ENCODE data around the gene NPDC1. TPM values are rescaled to one million over a fixed set of nuclear protein-coding genes. Genes with fewer than 3 reads are reported as not detected.

NPDC1 gene
- total RNA-seq, 1 experiment from 2014 or later = 73.9 TPM

DNA sequence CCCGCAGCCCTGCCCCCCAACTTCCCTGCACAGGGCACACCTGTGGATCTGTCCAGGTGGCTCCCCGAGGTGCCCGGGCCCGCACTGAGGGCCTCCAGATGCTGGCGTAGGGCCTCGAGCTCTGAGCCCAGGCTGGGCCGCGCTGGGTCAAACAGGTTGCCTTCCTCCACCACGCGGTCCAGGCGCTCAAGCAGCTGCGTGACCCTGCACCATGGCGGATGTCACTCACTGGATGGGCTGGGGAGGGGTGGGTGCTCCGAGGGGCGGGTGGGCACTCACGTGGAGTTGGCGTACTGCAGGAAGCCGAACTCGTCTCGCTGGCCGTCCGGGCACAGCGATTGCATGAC is 23.3 kb downstream of the NPDC1 start:
- TF ChIP-seq EZH2 (IDR thresholded peaks at IDR 0.05; ENCODE audit: borderline replicate concordance, low read depth, low read length, poor library complexity, severe bottlenecking) = no peak
- TF ChIP-seq, protein P1, sequence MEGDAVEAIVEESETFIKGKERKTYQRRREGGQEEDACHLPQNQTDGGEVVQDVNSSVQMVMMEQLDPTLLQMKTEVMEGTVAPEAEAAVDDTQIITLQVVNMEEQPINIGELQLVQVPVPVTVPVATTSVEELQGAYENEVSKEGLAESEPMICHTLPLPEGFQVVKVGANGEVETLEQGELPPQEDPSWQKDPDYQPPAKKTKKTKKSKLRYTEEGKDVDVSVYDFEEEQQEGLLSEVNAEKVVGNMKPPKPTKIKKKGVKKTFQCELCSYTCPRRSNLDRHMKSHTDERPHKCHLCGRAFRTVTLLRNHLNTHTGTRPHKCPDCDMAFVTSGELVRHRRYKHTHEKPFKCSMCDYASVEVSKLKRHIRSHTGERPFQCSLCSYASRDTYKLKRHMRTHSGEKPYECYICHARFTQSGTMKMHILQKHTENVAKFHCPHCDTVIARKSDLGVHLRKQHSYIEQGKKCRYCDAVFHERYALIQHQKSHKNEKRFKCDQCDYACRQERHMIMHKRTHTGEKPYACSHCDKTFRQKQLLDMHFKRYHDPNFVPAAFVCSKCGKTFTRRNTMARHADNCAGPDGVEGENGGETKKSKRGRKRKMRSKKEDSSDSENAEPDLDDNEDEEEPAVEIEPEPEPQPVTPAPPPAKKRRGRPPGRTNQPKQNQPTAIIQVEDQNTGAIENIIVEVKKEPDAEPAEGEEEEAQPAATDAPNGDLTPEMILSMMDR (conservative IDR thresholded peaks at IDR 0.05; ENCODE audit: low read depth, low read length) = no peak
- H3K27me3 ChIP-seq (replicated peaks; ENCODE audit: insufficient read depth, low read depth, low read length, poor library complexity) = no peaks in the 10 kb centered on the region
- ChIA-PET CTCF (interaction anchor here (0.9 kb wide), 1 partner anchor 214 kb away, joined by 3 read pairs; no protein-coding TSS in a partner anchor), POLR2A (ENCODE audit: low non-redundant PET) (no interaction called here)
- no peaks in the 10 kb centered on the region for H3K4me1 ChIP-seq (ENCODE audit: insufficient read depth, low read length, poor library complexity, severe bottlenecking)
- H3K36me3 ChIP-seq (ENCODE audit: insufficient read depth, low read length, poor library complexity, severe bottlenecking) = peaks cover under 1% of the 10 kb centered on the region
- no peak overlapping the region for H3K27ac ChIP-seq (ENCODE audit: low read depth, low read length, poor library complexity, severe bottlenecking)
- no peak for DNase-seq (ENCODE audit: low spot score)
- no peak overlapping the region for H3K4me3 ChIP-seq (ENCODE audit: low read depth, low read length, poor library complexity, severe bottlenecking)
- intact Hi-C loops (cut with micrococcal nuclease; ENCODE audit: unreplicated experiment) = no loop called here
- H3K9me3 ChIP-seq (ENCODE audit: low read depth, low read length, poor library complexity, severe bottlenecking) = no peaks in the 10 kb centered on the region
- BruUV-seq (replicated peaks) = no TSS peak

DNA sequence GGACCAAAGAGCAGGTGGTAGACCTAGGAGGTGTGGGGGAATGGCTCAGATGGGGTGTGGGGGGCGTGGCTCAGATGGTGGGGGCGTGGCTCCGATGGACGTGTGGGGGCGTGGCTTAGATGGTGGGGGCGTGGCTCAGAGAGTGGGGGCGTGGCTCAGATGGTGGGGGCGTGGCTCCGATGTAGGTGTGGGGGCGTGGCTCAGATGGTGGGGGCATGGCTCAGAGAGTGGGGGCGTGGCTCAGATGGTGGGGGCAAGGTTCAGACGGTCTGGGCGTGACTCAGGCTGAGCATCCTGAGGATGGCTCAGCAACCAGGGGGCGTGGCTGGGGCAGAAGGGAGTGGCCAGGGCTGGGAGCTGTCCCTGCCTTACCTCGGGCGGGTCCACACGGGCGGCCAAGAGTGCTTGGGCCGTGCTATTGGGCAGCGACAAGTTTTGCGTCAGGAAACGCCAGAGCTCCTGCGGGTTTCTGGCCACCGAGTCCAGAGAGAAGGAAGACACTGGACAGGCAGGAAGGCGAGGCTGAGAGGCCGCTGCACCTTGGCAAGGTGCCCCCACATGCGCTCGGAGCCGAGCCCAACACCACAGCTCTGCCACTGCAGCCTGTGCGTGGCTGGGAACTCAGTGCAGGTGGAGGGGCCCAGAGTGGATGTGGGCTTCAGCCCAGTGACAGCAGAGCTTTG is 23.9 kb downstream of the NPDC1 start:
- ChIA-PET CTCF (interaction anchor here (0.9 kb wide), 1 partner anchor 215 kb away, joined by 3 read pairs; no protein-coding TSS in a partner anchor), POLR2A (ENCODE audit: low non-redundant PET) (interaction anchor here (0.6 kb wide), 1 partner anchor 12 kb away, joined by 4 read pairs; no protein-coding TSS in a partner anchor)
- BruUV-seq (replicated peaks) = no TSS peak
- no peaks in the 10 kb centered on the region for H3K9me3 ChIP-seq (ENCODE audit: low read depth, low read length, poor library complexity, severe bottlenecking)
- no peak for TF ChIP-seq EZH2 (IDR thresholded peaks at IDR 0.05; ENCODE audit: borderline replicate concordance, low read depth, low read length, poor library complexity, severe bottlenecking)
- TF ChIP-seq, protein P1 (conservative IDR thresholded peaks at IDR 0.05; ENCODE audit: low read depth, low read length) = no peak
- H3K36me3 ChIP-seq (ENCODE audit: insufficient read depth, low read length, poor library complexity, severe bottlenecking) = peaks cover 4% of the 10 kb centered on the region
- peak; percentile 79 for DNase-seq (ENCODE audit: low spot score)
- H3K4me3 ChIP-seq (ENCODE audit: low read depth, low read length, poor library complexity, severe bottlenecking) = no peak overlapping the region
- no peaks in the 10 kb centered on the region for H3K27me3 ChIP-seq (replicated peaks; ENCODE audit: insufficient read depth, low read depth, low read length, poor library complexity)
- no peak overlapping the region for H3K27ac ChIP-seq (ENCODE audit: low read depth, low read length, poor library complexity, severe bottlenecking)
- H3K4me1 ChIP-seq (ENCODE audit: insufficient read depth, low read length, poor library complexity, severe bottlenecking) = no peaks in the 10 kb centered on the region
- intact Hi-C loops (cut with micrococcal nuclease; ENCODE audit: unreplicated experiment) = no loop called here

DNA sequence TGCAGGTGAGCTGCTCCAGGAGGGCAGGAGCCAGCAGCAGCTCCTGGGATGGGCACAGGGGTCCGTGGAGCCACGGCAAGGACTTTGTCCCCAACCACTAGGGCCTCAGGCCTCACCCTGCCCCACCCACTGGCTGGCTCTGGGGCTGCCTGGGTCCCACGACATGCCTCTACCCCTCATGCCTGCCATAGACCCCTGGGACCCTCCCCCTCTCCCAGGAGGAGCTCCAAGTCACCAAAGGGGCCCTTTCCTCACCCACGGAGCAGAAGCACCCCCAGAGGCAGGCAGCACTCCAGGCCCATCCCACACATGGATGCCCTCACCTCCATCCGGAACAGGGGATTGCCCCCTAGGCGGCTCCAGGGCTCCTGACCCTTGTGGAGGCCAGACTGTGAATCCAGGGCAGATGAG is 24.4 kb downstream of the NPDC1 start:
- no peak for DNase-seq (ENCODE audit: low spot score)
- ChIA-PET CTCF (interaction anchor here (0.5 to 0.9 kb wide), 2 partner anchors 43 to 215 kb away, joined by 3 read pairs; no protein-coding TSS in a partner anchor), POLR2A (ENCODE audit: low non-redundant PET) (interaction anchor here (0.6 kb wide), 1 partner anchor 13 kb away, joined by 4 read pairs; no protein-coding TSS in a partner anchor)
- BruUV-seq (replicated peaks) = no TSS peak
- no peaks in the 10 kb centered on the region for H3K4me1 ChIP-seq (ENCODE audit: insufficient read depth, low read length, poor library complexity, severe bottlenecking)
- no peak overlapping the region for H3K4me3 ChIP-seq (ENCODE audit: low read depth, low read length, poor library complexity, severe bottlenecking)
- peaks cover 4% of the 10 kb centered on the region for H3K36me3 ChIP-seq (ENCODE audit: insufficient read depth, low read length, poor library complexity, severe bottlenecking)
- no peaks in the 10 kb centered on the region for H3K9me3 ChIP-seq (ENCODE audit: low read depth, low read length, poor library complexity, severe bottlenecking)
- intact Hi-C loops (cut with micrococcal nuclease; ENCODE audit: unreplicated experiment) = no loop called here
- no peaks in the 10 kb centered on the region for H3K27me3 ChIP-seq (replicated peaks; ENCODE audit: insufficient read depth, low read depth, low read length, poor library complexity)
- TF ChIP-seq EZH2 (IDR thresholded peaks at IDR 0.05; ENCODE audit: borderline replicate concordance, low read depth, low read length, poor library complexity, severe bottlenecking) = no peak
- TF ChIP-seq, protein P1 (conservative IDR thresholded peaks at IDR 0.05; ENCODE audit: low read depth, low read length) = no peak
- H3K27ac ChIP-seq (ENCODE audit: low read depth, low read length, poor library complexity, severe bottlenecking) = no peak overlapping the region

Measured in A673 (cell line).